ENCODE results near the gene PFKFB4.

PFKFB4 gene

GRCh38 chr3:48558493-48559134 lies 2.0 kb upstream of the PFKFB4 start:
- DNase-seq (ENCODE audit: low read depth, low spot score), result no peak
- in situ Hi-C loops (cut with HindIII; ENCODE audit: low sequenced_read_pairs), result no loop called here

GRCh38 chr3:48555949-48556795 lies 431 bp downstream of the PFKFB4 start:
- DNase-seq (ENCODE audit: low read depth, low spot score), result no peak
- in situ Hi-C loops (cut with HindIII; ENCODE audit: low sequenced_read_pairs), result no loop called here
- H3K4me3 ChIP-seq (ENCODE audit: low read depth, low read length), result peak overlapping the region; percentile 50
- no peak for TF ChIP-seq CTCF (IDR thresholded peaks at IDR 0.05; ENCODE audit: low read depth, low read length)

More at GRCh38 chr3:48558493-48559134, 2.0 kb upstream of the PFKFB4 start:
- TF ChIP-seq CTCF (IDR thresholded peaks at IDR 0.05; ENCODE audit: low read depth, low read length), result no peak
- H3K4me3 ChIP-seq (ENCODE audit: low read depth, low read length), result no peak overlapping the region

- peak overlapping the region; percentile 50 for H3K4me3 ChIP-seq (ENCODE audit: low read depth, low read length)
- in situ Hi-C loops (cut with HindIII; ENCODE audit: low sequenced_read_pairs), result no loop called here
- no peak for DNase-seq (ENCODE audit: low read depth, low spot score)
- TF ChIP-seq CTCF (IDR thresholded peaks at IDR 0.05; ENCODE audit: low read depth, low read length), result no peak
These were observed 1.2 kb downstream of the PFKFB4 start for GRCh38 chr3:48555231-48555948.

- in situ Hi-C loops (cut with HindIII; ENCODE audit: low sequenced_read_pairs), result no loop called here
- no peak overlapping the region for H3K4me3 ChIP-seq (ENCODE audit: low read depth, low read length)
- TF ChIP-seq CTCF (IDR thresholded peaks at IDR 0.05; ENCODE audit: low read depth, low read length), result no peak
- DNase-seq (ENCODE audit: low read depth, low spot score), result no peak
These were observed 2.4 kb downstream of the PFKFB4 start for GRCh38 chr3:48553886-48554845.

GRCh38 chr3:48553361-48553760 lies 3.2 kb downstream of the PFKFB4 start:
- no peak overlapping the region for H3K4me3 ChIP-seq (ENCODE audit: low read depth, low read length)
- no peak for TF ChIP-seq CTCF (IDR thresholded peaks at IDR 0.05; ENCODE audit: low read depth, low read length)
- no peak for DNase-seq (ENCODE audit: low read depth, low spot score)
- in situ Hi-C loops (cut with HindIII; ENCODE audit: low sequenced_read_pairs), result no loop called here

Data from astrocyte of the spinal cord (primary cell).